Coronary artery (tissue), 2 donors: ENCODE measurements around the gene OR2S2.

Source experiments
- DNase-seq: peaks from one replicate; pipeline ENCODE4 v3.0.0-alpha.2; 2017; ENCODE audit warnings: low spot score
- H3K27ac ChIP-seq, 2 donors: fragments of 200-600 bp; sonication (generic); one replicate each; pipeline ENCODE4 v1.5.1; 2016 to 2019
- H3K4me3 ChIP-seq: fragments of 200-600 bp; sonication (generic); 2 replicates; pipeline ENCODE4 v1.5.1; 2016; ENCODE audit warnings: mild to moderate bottlenecking, moderate library complexity
- TF ChIP-seq, protein P1 (sequence below): fragments of 200-600 bp; sonication (generic); IDR thresholded peaks from one replicate; pipeline ENCODE4 v1.5.1; 2019; ENCODE audit warnings: antibody characterized with exemption

OR2S2 gene

DNA sequence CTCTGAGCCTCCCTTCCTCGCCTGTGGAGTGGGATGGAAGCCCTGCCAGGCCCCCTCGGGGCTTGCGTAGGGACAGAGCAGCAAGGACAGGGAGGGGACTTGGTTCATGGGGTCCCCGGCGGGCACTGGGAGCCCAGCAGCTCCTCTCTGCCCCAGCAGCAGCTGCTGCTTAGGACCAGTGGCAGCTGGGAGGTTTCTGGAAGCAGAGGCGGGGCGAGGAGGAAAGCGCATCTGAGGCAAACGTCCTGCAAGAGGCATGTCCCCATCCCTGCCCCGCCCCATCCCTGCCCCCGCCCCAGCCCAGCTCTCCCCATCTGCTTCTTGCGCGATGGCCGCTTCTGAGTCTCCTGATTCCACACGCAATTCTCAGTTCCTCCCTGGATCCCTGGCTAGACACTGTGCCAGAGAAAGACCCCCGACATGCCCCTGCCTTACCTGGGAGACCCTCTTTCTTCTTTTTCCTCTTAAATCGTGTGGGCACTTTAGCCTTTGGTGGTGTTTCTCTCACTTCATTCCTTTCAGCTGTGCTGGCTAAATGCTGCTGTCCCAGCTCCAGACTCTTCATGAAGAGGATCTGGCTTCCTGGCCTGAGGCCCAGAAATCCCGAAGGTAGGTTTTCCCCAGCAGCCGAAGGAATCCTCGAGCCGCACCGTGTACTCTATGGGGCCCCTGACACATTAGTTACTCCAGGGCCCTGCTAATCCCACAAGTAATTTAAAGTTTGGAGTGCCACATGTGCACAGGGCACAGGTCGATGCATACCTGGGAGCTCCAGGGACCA, 4.4 kb upstream of the OR2S2 start:
- Histone ChIP-seq H3K4me3 (no peak overlapping the region), H3K27ac (no peak overlapping the region)
- DNase-seq: no peak
- TF ChIP-seq, protein P1, sequence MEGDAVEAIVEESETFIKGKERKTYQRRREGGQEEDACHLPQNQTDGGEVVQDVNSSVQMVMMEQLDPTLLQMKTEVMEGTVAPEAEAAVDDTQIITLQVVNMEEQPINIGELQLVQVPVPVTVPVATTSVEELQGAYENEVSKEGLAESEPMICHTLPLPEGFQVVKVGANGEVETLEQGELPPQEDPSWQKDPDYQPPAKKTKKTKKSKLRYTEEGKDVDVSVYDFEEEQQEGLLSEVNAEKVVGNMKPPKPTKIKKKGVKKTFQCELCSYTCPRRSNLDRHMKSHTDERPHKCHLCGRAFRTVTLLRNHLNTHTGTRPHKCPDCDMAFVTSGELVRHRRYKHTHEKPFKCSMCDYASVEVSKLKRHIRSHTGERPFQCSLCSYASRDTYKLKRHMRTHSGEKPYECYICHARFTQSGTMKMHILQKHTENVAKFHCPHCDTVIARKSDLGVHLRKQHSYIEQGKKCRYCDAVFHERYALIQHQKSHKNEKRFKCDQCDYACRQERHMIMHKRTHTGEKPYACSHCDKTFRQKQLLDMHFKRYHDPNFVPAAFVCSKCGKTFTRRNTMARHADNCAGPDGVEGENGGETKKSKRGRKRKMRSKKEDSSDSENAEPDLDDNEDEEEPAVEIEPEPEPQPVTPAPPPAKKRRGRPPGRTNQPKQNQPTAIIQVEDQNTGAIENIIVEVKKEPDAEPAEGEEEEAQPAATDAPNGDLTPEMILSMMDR: no peak

DNA sequence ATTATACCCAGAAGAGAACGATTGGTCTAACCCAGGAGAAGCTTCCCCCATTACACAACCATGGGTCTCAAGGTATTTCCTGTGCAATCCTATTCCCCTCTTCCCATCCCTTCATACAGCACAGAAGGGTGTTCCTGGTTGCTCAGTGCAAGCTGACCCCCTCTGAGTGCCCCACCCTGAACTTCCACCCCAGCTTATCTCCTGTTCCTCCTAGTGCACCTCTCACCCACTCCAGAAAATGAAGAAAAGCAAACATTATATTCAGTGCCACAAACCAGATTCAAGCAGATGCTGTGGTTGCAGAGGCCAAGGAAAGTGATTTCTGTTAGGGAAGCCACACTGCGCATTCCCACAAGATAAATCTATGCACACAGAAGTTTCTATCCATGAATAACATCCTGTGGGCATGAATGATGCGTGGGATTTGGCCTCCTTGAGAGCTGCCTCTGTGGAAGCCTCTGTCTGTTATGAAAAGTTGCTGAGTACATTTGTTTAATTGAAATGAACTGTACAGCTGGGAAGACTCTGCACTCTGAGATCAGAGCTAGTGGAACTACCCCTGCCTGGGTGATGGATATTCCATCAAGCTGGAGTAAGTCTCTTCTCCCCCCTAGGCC, 2.2 kb upstream of the OR2S2 start:
- TF ChIP-seq, protein P1: no peak
- DNase-seq: no peak
- Histone ChIP-seq H3K4me3 (no peak overlapping the region), H3K27ac (no peak overlapping the region)

DNA sequence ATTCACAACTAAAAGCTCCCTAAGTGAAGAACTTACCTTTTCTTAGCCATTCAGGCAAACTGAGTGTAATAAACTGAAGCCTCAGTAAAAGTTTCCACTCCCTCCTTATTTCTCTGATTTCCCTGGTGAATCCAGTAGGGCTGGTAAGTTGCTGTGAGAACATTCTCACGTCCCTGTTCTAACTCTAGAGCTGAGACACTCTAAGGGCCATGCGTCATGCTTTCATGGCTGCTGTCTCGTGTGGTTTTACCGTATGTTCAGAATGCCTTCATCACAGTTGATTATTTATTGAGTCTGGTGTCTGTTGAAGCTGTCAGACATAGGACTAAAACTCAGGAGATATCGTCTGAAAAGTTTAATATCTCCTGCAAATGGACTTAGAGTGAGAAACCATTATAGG, 1.3 kb downstream of the OR2S2 start:
- no peak overlapping the region for H3K27ac ChIP-seq
- no peak for DNase-seq
- TF ChIP-seq, protein P1: no peak
- no peak overlapping the region for H3K4me3 ChIP-seq

DNA sequence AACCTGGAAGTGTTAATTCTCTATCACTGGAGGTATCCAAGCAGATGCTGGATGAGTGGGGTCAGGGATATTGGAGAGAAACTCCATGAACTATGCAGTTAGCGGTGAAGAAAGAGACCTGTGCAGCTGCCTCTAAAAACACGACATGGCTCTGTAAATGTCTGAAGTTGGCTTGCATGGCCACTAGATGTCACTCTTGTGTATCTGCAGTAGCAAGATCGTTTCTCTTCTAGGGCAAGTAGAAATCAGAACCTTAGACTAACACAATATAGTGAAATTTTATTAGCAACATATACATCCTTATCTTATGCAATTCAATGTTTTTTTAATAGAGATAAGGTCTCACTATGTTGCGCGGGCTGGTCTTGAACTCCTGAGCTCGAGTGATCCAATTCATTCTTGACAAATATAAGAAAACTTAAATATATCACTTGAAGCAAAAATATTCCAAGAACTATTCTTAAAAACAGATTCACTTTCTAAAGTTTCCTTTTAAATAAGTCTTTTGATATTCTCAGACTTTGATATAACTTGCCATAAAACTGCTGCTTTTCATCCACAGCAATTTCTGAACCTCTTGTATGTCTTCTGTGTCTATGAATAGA, 2.9 kb downstream of the OR2S2 start:
- H3K27ac ChIP-seq: no peak overlapping the region
- no peak overlapping the region for H3K4me3 ChIP-seq
- DNase-seq: no peak
- TF ChIP-seq, protein P1: peak; percentile 60

DNA sequence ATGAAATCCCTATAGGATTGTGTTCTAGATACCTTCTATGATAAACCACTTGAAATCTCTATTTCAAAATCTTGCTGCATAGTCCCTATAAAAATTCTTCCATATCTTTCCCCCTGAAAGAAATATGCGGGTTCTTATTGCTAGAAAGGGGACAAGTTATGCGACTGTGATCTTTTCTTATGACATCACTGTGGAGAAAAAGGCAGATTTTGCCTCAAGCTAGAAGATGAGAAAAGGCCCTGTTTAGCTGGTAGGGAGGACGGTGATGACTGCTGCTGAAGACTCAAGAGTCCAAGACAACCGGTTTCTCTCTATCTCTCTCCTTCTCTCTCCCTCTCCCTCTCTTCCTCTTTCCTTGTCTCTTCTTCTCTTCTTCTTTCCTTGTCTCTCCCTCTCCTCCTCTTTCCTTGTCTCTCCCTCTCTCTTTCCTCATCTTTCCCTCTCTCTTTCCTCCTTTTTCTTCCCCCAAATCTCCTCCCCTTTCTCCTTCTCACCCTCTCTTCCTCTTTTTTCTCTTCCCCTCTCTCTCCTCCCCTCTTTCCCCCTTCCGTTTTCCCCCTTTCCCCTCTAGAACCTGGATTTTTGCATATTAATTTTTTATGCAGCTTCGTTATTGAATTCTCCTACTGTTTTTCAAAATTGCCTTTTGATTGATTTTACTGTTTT, 5.3 kb downstream of the OR2S2 start:
- Histone ChIP-seq H3K27ac (no peak overlapping the region), H3K4me3 (no peak overlapping the region)
- DNase-seq: no peak
- TF ChIP-seq, protein P1: no peak

DNA sequence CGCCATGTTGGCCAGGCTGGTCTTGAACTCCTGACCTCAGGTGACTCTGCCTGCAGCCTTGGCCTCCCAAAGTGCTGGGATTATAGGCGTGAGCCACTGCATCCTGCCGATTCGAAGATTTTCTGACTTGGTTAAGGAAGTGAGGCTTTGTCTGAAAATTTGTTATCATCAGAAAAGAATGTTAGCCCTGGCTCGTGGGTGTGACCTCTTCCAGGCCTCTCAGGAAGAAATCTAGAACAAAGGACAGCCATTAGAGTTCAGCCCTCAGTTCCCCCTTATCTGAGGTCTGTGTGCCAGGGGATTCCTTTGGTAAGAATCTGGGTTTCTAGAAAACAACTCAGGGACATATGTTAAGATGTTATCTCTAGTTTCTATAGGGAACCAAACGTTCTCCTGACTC, 6.2 kb downstream of the OR2S2 start:
- H3K4me3 ChIP-seq: no peak overlapping the region
- TF ChIP-seq, protein P1: no peak
- no peak for DNase-seq
- peak overlapping the region in 1 of 2 donors; percentile 43 for H3K27ac ChIP-seq
